NT2/D1 (cell line): ENCODE measurements around the gene AP3D1.

Experiments
- SUZ12 ChIP-seq: IDR thresholded peaks from 2 replicates; pipeline ENCODE4 v1.6.1; 2011; ENCODE audit not compliant: insufficient read length, insufficient read depth; ENCODE audit errors: extremely low read depth
- YY1 ChIP-seq: IDR thresholded peaks from 2 replicates; pipeline ENCODE4 v1.6.1; 2011; ENCODE audit not compliant: insufficient read length, insufficient read depth
- ZNF274 ChIP-seq: IDR thresholded peaks from 2 replicates; pipeline ENCODE4 v1.6.1; 2011; ENCODE audit warnings: mild to moderate bottlenecking, low read depth, low read length

DNA sequence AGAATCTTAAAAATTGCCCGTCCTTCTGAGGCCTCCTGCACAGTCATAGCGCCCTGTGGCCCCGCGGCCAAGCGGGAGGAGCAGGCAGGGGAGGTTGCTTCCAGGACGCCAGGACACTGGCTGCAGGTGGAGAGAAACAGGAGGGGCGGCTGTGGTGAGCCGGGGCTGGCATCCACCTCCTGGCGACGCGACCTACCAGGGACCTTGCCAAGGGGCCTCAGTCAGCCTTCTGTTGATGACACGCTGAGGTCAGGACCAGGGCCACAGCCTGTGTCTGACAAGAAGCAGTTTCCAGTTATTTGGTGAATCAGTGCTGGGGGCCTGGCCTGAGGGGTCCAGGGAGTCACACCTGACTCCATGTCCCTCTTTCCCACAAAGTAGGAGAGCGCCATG is 87.0 kb downstream of the AP3D1 start:
- TF ChIP-seq YY1 (no peak), ZNF274 (no peak), SUZ12 (no peak)
